OCI-LY7 (cell line): ENCODE measurements around the gene UGT1A6. TPM values are rescaled to one million over a fixed set of nuclear protein-coding genes. Genes with fewer than 3 reads are reported as not detected.
A peak's percentile ranks its signal among the peaks of the same experiment; 100 is the strongest.
"Not testable (repeated sequence)": the region's sequence is repeated elsewhere in the genome, so short reads cannot be mapped to it uniquely, and the experiment has no call there.

Experiments
- Bru-seq: library from RNA; stranded (reverse); fragments of 400-500 nt; gene quantifications from one replicate; lab custom pipeline; 2021; lab: Mats Ljungman, UMichigan
- BruChase-seq, 2 experiments: library from RNA; stranded (reverse); fragments of 400-500 nt; gene quantifications; one replicate each; lab custom pipeline; 2021; lab: Mats Ljungman, UMichigan
- BruUV-seq: library from RNA; stranded (reverse); fragments of 400-500 nt; replicated peaks from 2 replicates; lab custom pipeline; 2021; lab: Mats Ljungman, UMichigan
- CTCF ChIA-PET: fragments of 300-600 bp; sonication (Branson Sonifier 250); formaldehyde crosslinking; loops from one replicate; lab custom pipeline; 2022; ENCODE audit warnings: antibody characterized with exemption; ENCODE audit not compliant: unreplicated experiment; lab: Charles Lee
- POLR2A ChIA-PET: fragments of 300-600 bp; sonication (Branson Sonifier 250); formaldehyde crosslinking; loops from one replicate; lab custom pipeline; 2022; ENCODE audit warnings: antibody characterized with exemption; lab: Charles Lee
- DNase-seq: peaks from one replicate; pipeline ENCODE4 v3.0.0-alpha.2; 2015; ENCODE audit warnings: low spot score
- H2AFZ ChIP-seq: fragments of 200-600 bp; sonication (generic), shearing (Covaris generic); 2 replicates; pipeline ENCODE4 v1.6.1; 2014; ENCODE audit warnings: mild to moderate bottlenecking, antibody characterized with exemption, low read length, moderate library complexity
- H3K27ac ChIP-seq: fragments of 200-600 bp; sonication (generic); 2 replicates; pipeline ENCODE4 v1.5.1; 2014; ENCODE audit warnings: mixed run types, low read depth, mild to moderate bottlenecking, moderate library complexity, low read length, inconsistent platforms; ENCODE audit not compliant: poor library complexity, severe bottlenecking
- H3K36me3 ChIP-seq: fragments of 200-600 bp; sonication (generic); 2 replicates; pipeline ENCODE4 v1.6.1; 2014; ENCODE audit warnings: mild to moderate bottlenecking, antibody characterized with exemption, low read length, moderate library complexity, mixed read lengths; ENCODE audit not compliant: insufficient read depth
- H3K4me1 ChIP-seq: fragments of 200-600 bp; sonication (generic); 2 replicates; pipeline ENCODE4 v1.5.1; 2014; ENCODE audit warnings: mild to moderate bottlenecking, low read length; ENCODE audit not compliant: insufficient read depth, poor library complexity, severe bottlenecking
- H3K4me2 ChIP-seq: fragments of 200-600 bp; sonication (generic); 2 replicates; pipeline ENCODE4 v1.6.1; 2014; ENCODE audit warnings: mild to moderate bottlenecking, low read length
- H3K4me3 ChIP-seq: fragments of 200-600 bp; sonication (generic); 2 replicates; pipeline ENCODE4 v1.5.1; 2014; ENCODE audit warnings: mild to moderate bottlenecking, low read depth, low read length; ENCODE audit not compliant: poor library complexity, severe bottlenecking
- H3K79me2 ChIP-seq: fragments of 200-600 bp; sonication (generic); 2 replicates; pipeline ENCODE4 v1.6.1; 2016; ENCODE audit warnings: low read depth, mild to moderate bottlenecking, low read length, moderate library complexity, mixed read lengths; ENCODE audit not compliant: insufficient read depth
- H3K9me2 ChIP-seq: fragments of 200-600 bp; sonication (generic); 2 replicates; pipeline ENCODE4 v1.6.1; 2016; ENCODE audit warnings: mild to moderate bottlenecking, low read length, mixed read lengths; ENCODE audit not compliant: insufficient read depth
- H3K9me3 ChIP-seq: fragments of 200-600 bp; sonication (generic); 2 replicates; pipeline ENCODE4 v1.6.1; 2014; ENCODE audit warnings: mild to moderate bottlenecking, mixed run types, low read length, mixed read lengths
- H4K20me1 ChIP-seq: fragments of 200-600 bp; sonication (generic); 2 replicates; pipeline ENCODE4 v1.6.1; 2014; ENCODE audit warnings: mild to moderate bottlenecking, antibody characterized with exemption, low read length, moderate library complexity, mixed read lengths; ENCODE audit not compliant: insufficient read depth
- CTCF ChIP-seq: fragments of 200-600 bp; sonication (generic); conservative IDR thresholded peaks from 2 replicates; pipeline ENCODE4 v1.5.1; 2014; ENCODE audit warnings: mild to moderate bottlenecking, antibody characterized with exemption, low read length, moderate library complexity, mixed read lengths
- EZH2phosphoT487 ChIP-seq: fragments of 200-600 bp; sonication (generic); IDR thresholded peaks from 2 replicates; pipeline ENCODE4 v1.6.1; 2018; ENCODE audit warnings: low read depth, borderline replicate concordance, mild to moderate bottlenecking, mixed run types, antibody characterized with exemption, low read length, moderate library complexity, mixed read lengths
- intact Hi-C: fragments of 100-400 bp; cut with micrococcal nuclease; formaldehyde crosslinking; loops from one replicate; pipeline ENCODE4 v1.10.0; 2022; ENCODE audit not compliant: unreplicated experiment
- long read RNA-seq: library from polyadenylated mRNA; stranded (forward); transcript quantifications from one replicate; pipeline ENCODE4 v2.0.0, GENCODE V29; 2022
- total RNA-seq, 2 experiments: library from RNA; depleted of rRNA in 1 of 2; stranded (reverse); fragments of >200 nt in 1 of 2; shearing (Covaris generic) in 1 of 2; gene quantifications; 2 replicates each; pipeline ENCODE4 v1.2.3, GENCODE V29; 2014 to 2022

Gene UGT1A6
- not detected in 2 replicates for total RNA-seq (2014; rRNA removed; shearing (Covaris generic))
- not detected in 2 replicates for total RNA-seq (2022)
- percentile 27 among the genes with signal in this experiment for Bru-seq, nascent RNA
- BruChase-seq, experiment 1, labeled RNA remaining after a 6-hour chase, result percentile 41 among the genes with signal in this experiment
- percentile 22 among the genes with signal in this experiment for BruChase-seq, experiment 2, labeled RNA remaining after a 2-hour chase
- long read RNA-seq, result 0 reads

- no peaks in the 10 kb centered on the region for H3K9me2 ChIP-seq
- intact Hi-C loops, result no loop called here
Observed at GRCh38 chr2:233692648-233693047, at the start of gene UGT1A6. TSS of gene UGT1A6 (plus strand) at chr2:233692890. CDS start at chr2:233693005, 115 bp downstream.

GRCh38 chr2:233643128-233643527 is 49.6 kb upstream of the UGT1A6 start:
- Histone ChIP-seq H3K9me3 (peaks cover 18% of the 10 kb centered on the region; the same call in 1 of the 2 replicates), H3K4me1 (no peaks in the 10 kb centered on the region), H3K36me3 (no peaks in the 10 kb centered on the region), H3K79me2 (no peaks in the 10 kb centered on the region), H2AFZ (no peak overlapping the region), H3K4me3 (no peak overlapping the region), H4K20me1 (no peaks in the 10 kb centered on the region), H3K27ac (no peak overlapping the region), H3K9me2 (no peaks in the 10 kb centered on the region), H3K4me2 (no peak overlapping the region)
- CTCF ChIA-PET, result no interaction called here
- DNase-seq, result peak; percentile 36
- BruUV-seq, result no TSS peak
- peak; percentile 51 for TF ChIP-seq CTCF
- TF ChIP-seq EZH2phosphoT487, result no peak
- POLR2A ChIA-PET, result interaction anchor here (0.9 kb wide), 1 partner anchor 9 kb away, joined by 3 read pairs; no protein-coding TSS in a partner anchor
- intact Hi-C loops, result no loop called here

More at GRCh38 chr2:233692648-233693047, at the start of gene UGT1A6:
- CTCF ChIA-PET, result no interaction called here
- DNase-seq, result no peak
- no peak within 1 kb of the TSS for H3K4me2 ChIP-seq
- H3K4me1 ChIP-seq, result no peaks in the 10 kb centered on the region
- POLR2A ChIA-PET, result no interaction called here
- no peaks in the 10 kb centered on the region for H4K20me1 ChIP-seq
- no peaks in the 10 kb centered on the region for H3K79me2 ChIP-seq
- TF ChIP-seq EZH2phosphoT487, result no peak
- TF ChIP-seq CTCF, result no peak
- no peak within 1 kb of the TSS for H3K27ac ChIP-seq
- no peak within 1 kb of the TSS for H2AFZ ChIP-seq
- no peaks in the 10 kb centered on the region for H3K9me3 ChIP-seq
- H3K4me3 ChIP-seq, result no peak within 1 kb of the TSS
- no TSS peak for BruUV-seq
- H3K36me3 ChIP-seq, result no peaks in the 10 kb centered on the region

- CTCF ChIA-PET, H2AFZ ChIP-seq, H3K79me2 ChIP-seq, H3K36me3 ChIP-seq, H3K9me2 ChIP-seq, H3K4me3 ChIP-seq, intact Hi-C loops, H4K20me1 ChIP-seq, BruUV-seq, H3K27ac ChIP-seq, POLR2A ChIA-PET, DNase-seq, H3K4me1 ChIP-seq, H3K4me2 ChIP-seq: not testable (repeated sequence)
- H3K9me3 ChIP-seq, result peaks cover 18% of the 10 kb centered on the region; the same call in 1 of the 2 replicates
Observed at GRCh38 chr2:233646033-233646432, 46.7 kb upstream of the UGT1A6 start.
